ENCODE results near the gene FNDC3B.

Gene FNDC3B

DNA sequence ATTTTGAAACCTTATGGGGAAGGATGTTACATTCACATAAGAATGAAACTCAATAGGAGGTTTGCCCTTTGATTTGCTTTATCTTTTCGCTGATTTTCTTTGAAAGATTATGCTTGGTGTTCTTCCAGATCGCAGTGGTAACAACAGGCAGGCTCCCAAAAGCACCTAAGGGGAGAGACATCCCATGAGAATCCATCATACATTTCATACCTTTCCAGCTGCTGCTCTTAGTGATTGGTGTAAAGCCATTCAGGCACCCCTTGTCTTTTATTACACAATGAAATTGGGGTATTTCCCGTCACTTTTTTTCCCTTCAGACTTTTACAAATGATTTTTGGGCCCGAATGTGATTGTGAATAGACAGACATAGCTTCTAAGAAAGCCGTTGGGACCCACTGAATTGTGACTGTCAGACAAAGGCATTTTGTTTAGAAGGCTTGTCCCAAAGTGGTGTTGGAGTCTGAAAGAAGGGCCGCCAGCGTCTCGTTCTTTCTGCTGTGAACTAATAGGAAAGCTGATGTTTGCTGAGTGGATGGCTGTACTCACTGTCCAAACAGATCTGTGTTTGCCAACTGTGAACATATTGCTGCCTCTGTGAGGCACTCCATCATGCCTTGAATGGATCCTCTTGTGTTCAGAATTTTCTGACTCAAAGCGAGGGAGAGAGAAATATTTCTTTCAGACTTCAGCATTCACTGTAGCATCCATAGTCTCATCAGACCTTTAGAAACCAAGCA is 164.3 kb downstream of the FNDC3B start:
- POLR2A ChIA-PET: interaction anchor here (0.7 kb wide), 1 partner anchor 112 kb away, joined by 3 read pairs; no protein-coding TSS in a partner anchor

DNA sequence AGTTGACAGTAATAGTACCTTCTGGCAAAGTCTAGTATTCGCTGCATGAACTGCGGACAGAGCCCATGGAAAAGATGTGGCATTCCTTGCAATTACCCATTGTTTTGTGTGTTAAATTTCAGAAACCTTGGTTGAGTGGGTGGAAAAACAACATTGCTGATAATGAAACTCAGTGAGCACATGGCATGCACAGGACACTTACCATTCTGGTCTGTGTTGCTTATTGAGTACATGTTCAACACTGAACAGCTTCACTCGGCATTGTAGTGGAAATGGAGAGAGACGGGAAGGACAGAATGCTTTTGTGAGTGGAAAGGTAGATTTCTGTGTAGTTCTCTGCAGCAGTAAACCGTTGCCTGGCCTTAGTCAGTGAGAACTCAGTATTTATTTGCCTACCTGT is 165.3 kb downstream of the FNDC3B start:
- peaks cover 0 to 27% (median 0%) of the 10 kb centered on the region in 4 experiments for H3K36me3 ChIP-seq (ENCODE audit: control insufficient read depth in 4 of 4, insufficient read depth in 4 of 4, low read length in 3 of 4)
- POLR2A ChIA-PET: no interaction called here
- CTCF ChIA-PET: no interaction called here
- no peaks in the 10 kb centered on the region for H3K27me3 ChIP-seq (replicated peaks in 2 of 5; ENCODE audit: control insufficient read depth in 4 of 5, insufficient read depth in 5 of 5, low read length in 4 of 5)
- 96% methylated on average over 5 of the region's 5 CpGs for WGBS (ENCODE audit: insufficient coverage)
- H3K9me3 ChIP-seq (ENCODE audit: control extremely low read depth in 1 of 5, control insufficient read depth in 4 of 5, insufficient read depth in 2 of 5, low read depth in 1 of 5, low read length in 4 of 5): peaks cover 0 to 5% (median 2%) of the 10 kb centered on the region in 5 experiments
- DNase-seq: no peak
- H3K4me1 ChIP-seq (ENCODE audit: control extremely low read depth in 1 of 4, control insufficient read depth in 4 of 4, insufficient read depth in 4 of 4, low read length in 3 of 4): peaks cover 0 to 7% (median 5%) of the 10 kb centered on the region in 4 experiments
- H3K27ac ChIP-seq (ENCODE audit: insufficient read depth in 1 of 2, low read depth in 1 of 2, low read length in 2 of 2, poor library complexity in 1 of 2, severe bottlenecking in 2 of 2): no peak overlapping the region
- H3K4me3 ChIP-seq (ENCODE audit: control insufficient read depth in 1 of 7, extremely low read depth in 1 of 7, insufficient read depth in 4 of 7, low read depth in 2 of 7, low read length in 6 of 7): no peak overlapping the region

More for the DNA sequence above, 164.3 kb downstream of the FNDC3B start:
- no peak overlapping the region for H3K4me3 ChIP-seq (ENCODE audit: control insufficient read depth in 1 of 7, extremely low read depth in 1 of 7, insufficient read depth in 4 of 7, low read depth in 2 of 7, low read length in 6 of 7)
- H3K27me3 ChIP-seq (replicated peaks in 2 of 5; ENCODE audit: control insufficient read depth in 4 of 5, insufficient read depth in 5 of 5, low read length in 4 of 5): no peaks in the 10 kb centered on the region
- H3K9me3 ChIP-seq (ENCODE audit: control extremely low read depth in 1 of 5, control insufficient read depth in 4 of 5, insufficient read depth in 2 of 5, low read depth in 1 of 5, low read length in 4 of 5): peaks cover 0 to 5% (median 2%) of the 10 kb centered on the region in 5 experiments
- H3K36me3 ChIP-seq (ENCODE audit: control insufficient read depth in 4 of 4, insufficient read depth in 4 of 4, low read length in 3 of 4): peaks cover 0 to 18% (median 0%) of the 10 kb centered on the region in 4 experiments
- 100% methylated on average over 2 of the region's 9 CpGs for WGBS (ENCODE audit: insufficient coverage)
- no peak overlapping the region for H3K27ac ChIP-seq (ENCODE audit: insufficient read depth in 1 of 2, low read depth in 1 of 2, low read length in 2 of 2, poor library complexity in 1 of 2, severe bottlenecking in 2 of 2)
- CTCF ChIA-PET: no interaction called here
- peaks cover 0 to 6% (median 2%) of the 10 kb centered on the region in 4 experiments for H3K4me1 ChIP-seq (ENCODE audit: control extremely low read depth in 1 of 4, control insufficient read depth in 4 of 4, insufficient read depth in 4 of 4, low read length in 3 of 4)
- DNase-seq: no peak

DNA sequence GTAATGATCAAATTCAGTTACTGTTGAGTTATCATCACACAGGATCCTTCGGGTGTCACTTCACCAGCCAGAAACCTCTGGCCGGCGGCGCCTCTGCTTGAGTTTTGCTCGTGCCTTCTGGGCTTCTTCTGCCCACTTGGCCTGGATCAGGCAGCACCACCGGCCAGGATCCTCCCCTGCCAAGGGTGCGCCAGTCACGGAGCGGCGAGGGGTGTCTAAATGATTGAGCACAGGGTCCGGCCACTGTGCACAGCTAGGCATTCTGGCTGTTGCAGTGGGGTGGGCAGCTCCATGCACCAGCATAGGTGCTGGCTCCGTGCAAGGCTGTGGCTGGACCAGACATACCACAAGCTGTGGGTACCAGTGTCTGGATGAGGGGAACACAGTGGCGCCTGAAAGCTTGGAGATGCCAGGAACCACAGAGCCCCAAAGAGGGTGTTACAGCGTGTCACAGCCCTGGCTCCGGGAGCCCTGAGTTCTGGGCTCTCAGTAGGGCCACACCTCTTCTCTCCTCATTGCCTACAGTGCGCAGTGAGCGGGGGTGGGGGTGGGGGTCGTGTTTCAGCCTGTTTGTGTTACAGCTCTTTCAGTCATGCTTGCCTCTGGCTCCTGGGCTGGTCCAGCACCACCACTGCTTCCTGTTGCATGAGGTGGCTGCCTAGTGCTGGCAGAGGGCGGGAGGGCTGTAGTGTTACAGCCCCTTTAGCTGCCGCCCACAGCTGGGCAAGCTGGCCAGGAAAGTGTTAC is 169.4 kb downstream of the FNDC3B start:
- 86% methylated on average over 20 of the region's 20 CpGs for WGBS (ENCODE audit: insufficient coverage)
- Histone ChIP-seq H3K27ac (ENCODE audit: insufficient read depth in 1 of 2, low read depth in 1 of 2, low read length in 2 of 2, poor library complexity in 1 of 2, severe bottlenecking in 2 of 2) (no peak overlapping the region), H3K9me3 (ENCODE audit: control extremely low read depth in 1 of 5, control insufficient read depth in 4 of 5, insufficient read depth in 2 of 5, low read depth in 1 of 5, low read length in 4 of 5) (peaks cover 0 to 5% (median 2%) of the 10 kb centered on the region in 5 experiments), H3K4me3 (ENCODE audit: control insufficient read depth in 1 of 7, extremely low read depth in 1 of 7, insufficient read depth in 4 of 7, low read depth in 2 of 7, low read length in 6 of 7) (no peak overlapping the region), H3K36me3 (ENCODE audit: control insufficient read depth in 4 of 4, insufficient read depth in 4 of 4, low read length in 3 of 4) (peaks cover 0 to 36% (median 0%) of the 10 kb centered on the region in 4 experiments), H3K4me1 (ENCODE audit: control extremely low read depth in 1 of 4, control insufficient read depth in 4 of 4, insufficient read depth in 4 of 4, low read length in 3 of 4) (peaks cover 0 to 13% (median 2%) of the 10 kb centered on the region in 4 experiments), H3K27me3 (replicated peaks in 2 of 5; ENCODE audit: control insufficient read depth in 4 of 5, insufficient read depth in 5 of 5, low read length in 4 of 5) (no peaks in the 10 kb centered on the region)
- ChIA-PET CTCF (interaction anchor here (1.3 kb wide), 1 partner anchor 11 kb away, joined by 3 read pairs; no protein-coding TSS in a partner anchor), POLR2A (no interaction called here)
- DNase-seq: peak in 2 of 3 donors; percentile 14 to 18

DNA sequence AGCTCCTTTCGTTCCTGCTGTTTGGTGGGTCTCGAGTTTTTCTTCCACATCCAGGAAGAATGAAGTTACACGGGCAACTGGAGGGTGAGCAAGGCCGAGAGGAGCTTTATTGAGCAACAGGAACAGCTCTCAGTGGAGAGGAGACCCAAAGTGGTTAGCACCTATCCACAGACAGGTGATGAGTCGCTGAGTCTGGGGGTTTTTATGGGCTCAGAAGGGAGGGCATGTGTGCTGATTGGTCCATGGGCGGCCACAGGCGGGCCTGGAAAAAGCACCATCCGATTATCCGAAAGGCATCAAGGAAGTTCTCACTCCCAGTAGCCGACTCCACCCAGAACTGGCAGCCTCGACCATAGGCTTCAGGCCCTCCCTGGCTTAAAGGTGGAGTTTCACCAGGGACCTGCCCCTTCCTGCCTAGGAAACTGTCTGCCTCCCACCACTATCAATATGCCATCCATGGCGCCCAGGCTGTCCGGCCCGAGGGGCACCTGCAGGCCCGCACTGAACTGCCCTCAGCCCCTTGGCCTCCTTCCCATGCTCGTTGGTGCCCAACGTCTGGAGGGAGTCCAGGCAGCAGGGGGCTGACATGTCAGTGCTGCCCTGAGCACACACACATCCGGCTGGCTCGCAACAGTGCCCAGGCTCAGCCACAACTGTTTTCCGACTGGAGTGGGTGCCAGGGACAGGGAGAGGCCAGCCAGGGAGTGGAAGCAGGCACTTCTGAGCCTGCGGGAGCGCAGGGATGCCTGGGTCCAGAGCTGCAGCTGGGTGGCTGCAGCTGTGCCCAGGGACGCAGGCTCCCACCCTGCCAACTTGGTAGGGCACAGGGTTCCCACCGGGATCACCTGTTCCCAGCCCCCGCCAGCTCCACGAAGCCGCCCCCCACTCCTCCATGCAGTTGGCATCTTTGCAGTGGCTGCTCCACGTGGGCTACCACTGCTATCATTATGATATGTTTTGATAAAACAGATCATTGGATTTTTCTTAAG is 170.2 kb downstream of the FNDC3B start:
- H3K36me3 ChIP-seq (ENCODE audit: control insufficient read depth in 4 of 4, insufficient read depth in 4 of 4, low read length in 3 of 4): peaks cover 0 to 34% (median 0%) of the 10 kb centered on the region in 4 experiments
- no peak overlapping the region for H3K4me3 ChIP-seq (ENCODE audit: control insufficient read depth in 1 of 7, extremely low read depth in 1 of 7, insufficient read depth in 4 of 7, low read depth in 2 of 7, low read length in 6 of 7)
- no peak overlapping the region for H3K27ac ChIP-seq (ENCODE audit: insufficient read depth in 1 of 2, low read depth in 1 of 2, low read length in 2 of 2, poor library complexity in 1 of 2, severe bottlenecking in 2 of 2)
- DNase-seq: no peak
- WGBS (ENCODE audit: insufficient coverage): 94% methylated on average over 24 of the region's 28 CpGs
- H3K4me1 ChIP-seq (ENCODE audit: control extremely low read depth in 1 of 4, control insufficient read depth in 4 of 4, insufficient read depth in 4 of 4, low read length in 3 of 4): peaks cover 0 to 13% (median 2%) of the 10 kb centered on the region in 4 experiments
- ChIA-PET CTCF (interaction anchor here (1.3 kb wide), 1 partner anchor 12 kb away, joined by 3 read pairs; no protein-coding TSS in a partner anchor), POLR2A (no interaction called here)
- no peaks in the 10 kb centered on the region for H3K27me3 ChIP-seq (replicated peaks in 2 of 5; ENCODE audit: control insufficient read depth in 4 of 5, insufficient read depth in 5 of 5, low read length in 4 of 5)
- H3K9me3 ChIP-seq (ENCODE audit: control extremely low read depth in 1 of 5, control insufficient read depth in 4 of 5, insufficient read depth in 2 of 5, low read depth in 1 of 5, low read length in 4 of 5): peaks cover 0 to 5% (median 2%) of the 10 kb centered on the region in 5 experiments

GRCh38 chr3:172210355-172210754 is 171.0 kb downstream of the FNDC3B start:
- no peak for DNase-seq
- Histone ChIP-seq H3K27me3 (replicated peaks in 2 of 5; ENCODE audit: control insufficient read depth in 4 of 5, insufficient read depth in 5 of 5, low read length in 4 of 5) (no peaks in the 10 kb centered on the region), H3K4me1 (ENCODE audit: control extremely low read depth in 1 of 4, control insufficient read depth in 4 of 4, insufficient read depth in 4 of 4, low read length in 3 of 4) (peaks cover 0 to 13% (median 2%) of the 10 kb centered on the region in 4 experiments), H3K27ac (ENCODE audit: insufficient read depth in 1 of 2, low read depth in 1 of 2, low read length in 2 of 2, poor library complexity in 1 of 2, severe bottlenecking in 2 of 2) (no peak overlapping the region), H3K9me3 (ENCODE audit: control extremely low read depth in 1 of 5, control insufficient read depth in 4 of 5, insufficient read depth in 2 of 5, low read depth in 1 of 5, low read length in 4 of 5) (peaks cover 0 to 4% (median under 1%) of the 10 kb centered on the region in 5 experiments), H3K4me3 (ENCODE audit: control insufficient read depth in 1 of 7, extremely low read depth in 1 of 7, insufficient read depth in 4 of 7, low read depth in 2 of 7, low read length in 6 of 7) (no peak overlapping the region), H3K36me3 (ENCODE audit: control insufficient read depth in 4 of 4, insufficient read depth in 4 of 4, low read length in 3 of 4) (peaks cover 0 to 31% (median 0%) of the 10 kb centered on the region in 4 experiments)
- CTCF ChIA-PET: no interaction called here
- POLR2A ChIA-PET: no interaction called here
- 100% methylated on average over 1 of the region's 4 CpGs for WGBS (ENCODE audit: insufficient coverage)

DNA sequence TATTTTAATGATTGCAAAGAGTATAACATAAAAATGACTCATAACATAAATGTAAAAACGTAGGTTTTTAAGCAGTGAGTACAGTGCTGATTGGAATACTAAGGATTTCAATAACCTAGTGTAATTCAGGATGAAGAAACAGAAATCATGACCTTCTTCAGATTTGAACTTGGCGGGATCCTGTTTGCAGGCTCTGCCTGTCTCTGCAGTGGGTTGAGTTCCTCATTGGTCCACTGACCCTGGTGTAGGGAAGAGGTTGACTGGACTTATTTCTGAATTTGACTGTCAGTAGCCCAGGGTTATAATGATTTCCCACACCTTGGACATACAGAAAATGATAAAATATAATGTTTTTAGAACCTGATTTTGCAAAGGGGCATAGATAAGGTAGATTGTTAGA is 171.7 kb downstream of the FNDC3B start:
- ChIA-PET CTCF (no interaction called here), POLR2A (no interaction called here)
- Histone ChIP-seq H3K4me3 (ENCODE audit: control insufficient read depth in 1 of 7, extremely low read depth in 1 of 7, insufficient read depth in 4 of 7, low read depth in 2 of 7, low read length in 6 of 7) (no peak overlapping the region), H3K36me3 (ENCODE audit: control insufficient read depth in 4 of 4, insufficient read depth in 4 of 4, low read length in 3 of 4) (peaks cover 0 to 28% (median 0%) of the 10 kb centered on the region in 4 experiments), H3K9me3 (ENCODE audit: control extremely low read depth in 1 of 5, control insufficient read depth in 4 of 5, insufficient read depth in 2 of 5, low read depth in 1 of 5, low read length in 4 of 5) (peaks cover 0 to under 1% (median 0%) of the 10 kb centered on the region in 5 experiments), H3K27ac (ENCODE audit: insufficient read depth in 1 of 2, low read depth in 1 of 2, low read length in 2 of 2, poor library complexity in 1 of 2, severe bottlenecking in 2 of 2) (no peak overlapping the region), H3K27me3 (replicated peaks in 2 of 5; ENCODE audit: control insufficient read depth in 4 of 5, insufficient read depth in 5 of 5, low read length in 4 of 5) (no peaks in the 10 kb centered on the region), H3K4me1 (ENCODE audit: control extremely low read depth in 1 of 4, control insufficient read depth in 4 of 4, insufficient read depth in 4 of 4, low read length in 3 of 4) (peaks cover 0 to 13% (median 2%) of the 10 kb centered on the region in 4 experiments)
- 90% methylated on average over 1 of the region's 2 CpGs for WGBS (ENCODE audit: insufficient coverage)
- DNase-seq: no peak
